Peyer's patch (tissue), 4 donors: ENCODE results near the gene SYT7. TPM values are rescaled to one million over a fixed set of nuclear protein-coding genes. Genes with fewer than 3 reads are reported as not detected.

ENCODE experiments used
- DNase-seq, 3 donors: peaks; one replicate each; pipeline ENCODE4 v3.0.0-alpha.2; 2017 to 2019
- H3K27ac ChIP-seq, 4 donors: fragments of 200-600 bp; sonication (generic); one replicate each; pipeline ENCODE4 v1.5.1; 2016 to 2019
- H3K27me3 ChIP-seq, 2 donors: fragments of 200-600 bp; sonication (generic); one replicate each; pipeline ENCODE4 v1.5.1; 2019
- H3K36me3 ChIP-seq, 3 donors: fragments of 200-600 bp; sonication (generic); one replicate each; pipeline ENCODE4 v1.5.1; 2016 to 2019
- H3K4me1 ChIP-seq, 4 donors: fragments of 200-600 bp; sonication (generic); one replicate each; pipeline ENCODE4 v1.5.1; 2016 to 2019
- H3K4me3 ChIP-seq, 4 donors: fragments of 200-600 bp; sonication (generic); 1 replicate in 3 of 4; 2 replicates in 1 of 4; pipeline ENCODE4 v1.5.1; 2016 to 2019; ENCODE audit warnings: mild to moderate bottlenecking in 1 of 4
- H3K9me3 ChIP-seq, 4 donors: fragments of 200-600 bp; sonication (generic); one replicate each; pipeline ENCODE4 v1.5.1; 2016 to 2019; ENCODE audit warnings: mild to moderate bottlenecking in 1 of 4
- POLR2A ChIP-seq, 2 donors: fragments of 450-650 bp; IDR thresholded peaks; one replicate each; pipeline ENCODE4 v1.5.1; 2017; ENCODE audit warnings: antibody characterized with exemption in 2 of 2, mild to moderate bottlenecking in 2 of 2, moderate library complexity in 2 of 2
- total RNA-seq, 4 donors: library from RNA; depleted of rRNA; stranded (reverse); fragments of >200 nt; gene quantifications; one replicate each; pipeline ENCODE4 v1.1.0, GENCODE V29; 2016
- TF ChIP-seq, protein P1 (sequence below), 6 experiments: fragments of 450-650 bp in 4 of 6; fragments of 200-600 bp in 2 of 6; sonication (generic) in 1 of 6; IDR thresholded peaks; one replicate each; pipeline ENCODE4 v1.5.1; 2017 to 2019; ENCODE audit warnings: antibody characterized with exemption in 6 of 6, mild to moderate bottlenecking in 3 of 6, moderate library complexity in 1 of 6

SYT7 gene
- total RNA-seq, 4 donors from 2014 or later = 5.8 to 18.2 (median 12.2) TPM

DNA sequence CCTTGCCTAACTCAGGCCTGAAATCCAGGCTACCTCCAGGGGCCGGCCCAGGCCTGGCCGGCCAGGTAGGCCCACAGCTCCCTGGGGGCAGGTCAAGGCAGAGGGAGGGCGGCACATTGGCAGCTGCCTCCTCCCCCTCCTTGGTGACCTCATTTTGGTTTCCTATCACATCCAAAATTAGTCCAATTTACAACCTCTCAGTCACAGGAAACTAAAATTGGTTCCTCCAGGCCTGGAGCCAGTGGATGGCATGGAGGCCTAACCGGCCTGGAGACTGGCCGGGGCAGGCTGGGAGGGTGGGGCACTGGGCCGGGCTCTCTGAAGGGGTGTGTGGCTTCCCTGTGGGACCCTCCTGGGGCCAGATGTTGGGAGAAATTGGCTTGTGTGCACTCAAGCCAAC, 36.4 kb downstream of the SYT7 start:
- H3K27me3 ChIP-seq = no peaks in the 10 kb centered on the region
- H3K36me3 ChIP-seq = no peaks in the 10 kb centered on the region
- no peaks in the 10 kb centered on the region for H3K9me3 ChIP-seq
- no peak overlapping the region for H3K4me3 ChIP-seq
- DNase-seq = no peak
- H3K27ac ChIP-seq = no peak overlapping the region
- H3K4me1 ChIP-seq = no peaks in the 10 kb centered on the region
- TF ChIP-seq, protein P1, sequence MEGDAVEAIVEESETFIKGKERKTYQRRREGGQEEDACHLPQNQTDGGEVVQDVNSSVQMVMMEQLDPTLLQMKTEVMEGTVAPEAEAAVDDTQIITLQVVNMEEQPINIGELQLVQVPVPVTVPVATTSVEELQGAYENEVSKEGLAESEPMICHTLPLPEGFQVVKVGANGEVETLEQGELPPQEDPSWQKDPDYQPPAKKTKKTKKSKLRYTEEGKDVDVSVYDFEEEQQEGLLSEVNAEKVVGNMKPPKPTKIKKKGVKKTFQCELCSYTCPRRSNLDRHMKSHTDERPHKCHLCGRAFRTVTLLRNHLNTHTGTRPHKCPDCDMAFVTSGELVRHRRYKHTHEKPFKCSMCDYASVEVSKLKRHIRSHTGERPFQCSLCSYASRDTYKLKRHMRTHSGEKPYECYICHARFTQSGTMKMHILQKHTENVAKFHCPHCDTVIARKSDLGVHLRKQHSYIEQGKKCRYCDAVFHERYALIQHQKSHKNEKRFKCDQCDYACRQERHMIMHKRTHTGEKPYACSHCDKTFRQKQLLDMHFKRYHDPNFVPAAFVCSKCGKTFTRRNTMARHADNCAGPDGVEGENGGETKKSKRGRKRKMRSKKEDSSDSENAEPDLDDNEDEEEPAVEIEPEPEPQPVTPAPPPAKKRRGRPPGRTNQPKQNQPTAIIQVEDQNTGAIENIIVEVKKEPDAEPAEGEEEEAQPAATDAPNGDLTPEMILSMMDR (IDR thresholded peaks at IDR 0.05) = no peak
- no peak for TF ChIP-seq POLR2A (IDR thresholded peaks at IDR 0.05)

DNA sequence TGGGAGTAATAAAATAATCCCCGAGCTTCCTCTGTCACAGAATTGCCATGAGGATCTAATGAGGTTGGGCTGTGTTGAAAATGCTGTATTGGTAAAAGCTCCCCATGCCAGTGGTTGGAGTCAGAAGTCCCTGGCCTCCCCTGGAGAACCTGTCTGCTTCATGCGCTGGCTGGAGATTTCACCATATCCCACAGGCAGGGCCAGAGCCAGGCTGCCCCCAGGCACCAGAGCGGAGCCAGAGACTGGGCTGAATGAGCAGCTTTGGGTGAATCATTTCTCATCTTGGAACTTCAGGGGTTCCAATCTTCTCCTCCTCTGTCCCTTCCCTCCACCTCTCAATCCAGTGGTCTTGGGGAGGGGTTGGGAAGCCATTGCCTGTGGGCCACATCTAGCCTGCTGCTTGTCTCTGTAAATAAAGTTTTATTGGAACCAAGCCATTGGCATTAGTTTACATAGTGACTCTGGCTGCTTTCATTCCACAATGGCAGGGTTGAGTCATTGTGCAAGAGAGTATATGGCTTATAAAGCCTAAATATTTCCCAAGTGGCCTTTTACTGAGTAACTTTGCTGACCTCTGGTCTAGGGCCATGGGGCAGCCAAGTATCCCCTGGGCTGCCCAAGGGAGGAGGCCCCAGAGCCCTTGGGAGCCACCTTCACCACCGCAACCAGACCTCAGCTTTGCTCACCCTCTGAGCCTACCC, 37.1 kb downstream of the SYT7 start:
- Histone ChIP-seq H3K4me1 (no peaks in the 10 kb centered on the region), H3K27ac (no peak overlapping the region), H3K36me3 (no peaks in the 10 kb centered on the region), H3K27me3 (no peaks in the 10 kb centered on the region), H3K9me3 (no peaks in the 10 kb centered on the region), H3K4me3 (no peak overlapping the region)
- DNase-seq = no peak
- TF ChIP-seq POLR2A (IDR thresholded peaks at IDR 0.05) = no peak
- TF ChIP-seq, protein P1 (IDR thresholded peaks at IDR 0.05) = no peak

DNA sequence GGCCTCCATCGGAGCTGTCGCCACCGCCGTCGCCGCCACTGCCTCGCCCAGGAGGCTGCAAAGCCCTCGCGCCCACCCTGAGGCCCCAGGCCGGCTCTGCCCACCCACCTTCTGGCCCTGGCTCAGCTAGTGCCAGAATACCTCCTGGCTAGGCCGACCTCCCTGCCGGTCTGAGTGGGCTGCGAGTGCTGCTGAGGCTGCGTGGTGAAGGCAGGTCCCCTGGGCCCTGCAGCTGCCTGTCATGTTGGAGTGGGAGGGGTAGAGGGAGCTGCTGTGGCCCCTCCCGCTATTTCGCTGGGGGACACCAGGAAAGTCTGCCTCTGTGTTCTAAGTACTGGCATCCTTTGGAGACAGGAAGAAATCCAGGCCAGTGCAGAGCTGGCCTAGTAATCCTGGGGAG, 38.2 kb downstream of the SYT7 start:
- TF ChIP-seq, protein P1 (IDR thresholded peaks at IDR 0.05) = no peak
- TF ChIP-seq POLR2A (IDR thresholded peaks at IDR 0.05) = no peak
- no peak for DNase-seq
- Histone ChIP-seq H3K27me3 (no peaks in the 10 kb centered on the region), H3K36me3 (no peaks in the 10 kb centered on the region), H3K27ac (no peak overlapping the region), H3K9me3 (no peaks in the 10 kb centered on the region), H3K4me1 (no peaks in the 10 kb centered on the region), H3K4me3 (no peak overlapping the region)

DNA sequence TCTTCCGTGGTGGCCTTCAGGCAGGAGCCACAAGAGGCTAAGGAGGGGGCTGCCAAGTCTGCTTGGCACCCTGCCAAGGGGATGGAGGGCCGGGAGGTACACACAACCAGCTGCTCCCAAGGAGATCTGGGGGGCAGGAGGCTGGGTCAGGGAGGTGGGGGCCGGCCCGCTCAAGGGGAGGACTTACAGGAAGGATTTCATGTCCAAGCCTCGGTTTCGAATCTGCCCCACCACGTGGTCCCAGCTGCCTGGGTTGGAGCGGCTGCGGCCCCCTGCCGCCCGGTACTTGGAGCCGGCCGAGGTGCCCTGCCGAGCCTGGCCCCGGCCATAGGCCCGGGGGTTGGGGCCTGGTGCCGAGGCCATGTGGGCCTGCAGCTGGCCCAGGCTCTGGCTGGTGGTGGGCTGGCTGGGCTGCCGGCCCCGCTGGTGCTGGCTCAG, 38.8 kb downstream of the SYT7 start:
- H3K36me3 ChIP-seq = no peaks in the 10 kb centered on the region
- DNase-seq = no peak
- H3K4me1 ChIP-seq = no peaks in the 10 kb centered on the region
- H3K9me3 ChIP-seq = no peaks in the 10 kb centered on the region
- no peak overlapping the region for H3K27ac ChIP-seq
- TF ChIP-seq, protein P1 (IDR thresholded peaks at IDR 0.05) = no peak
- H3K27me3 ChIP-seq = no peaks in the 10 kb centered on the region
- H3K4me3 ChIP-seq = no peak overlapping the region

DNA sequence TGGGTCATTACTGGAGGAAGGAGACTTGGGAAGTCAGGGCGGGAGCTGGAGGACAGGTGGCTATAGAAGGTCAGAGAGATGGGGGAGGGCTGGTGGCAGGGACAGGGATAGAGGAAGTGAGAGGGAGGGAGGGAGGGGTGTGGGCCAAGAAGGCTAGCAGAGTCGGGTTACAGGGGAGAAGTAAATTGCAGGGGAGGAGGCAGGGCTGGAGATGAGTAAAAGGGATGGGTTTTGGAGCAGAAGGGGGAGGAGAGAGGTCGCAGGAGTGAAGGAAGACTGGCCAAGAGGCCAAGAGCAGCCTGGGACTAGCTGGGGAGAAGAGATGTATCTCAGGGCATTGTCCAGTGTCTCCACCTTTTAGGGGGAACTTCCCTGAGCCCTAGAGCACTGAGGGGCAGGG, 39.3 kb downstream of the SYT7 start:
- TF ChIP-seq, protein P1 (IDR thresholded peaks at IDR 0.05) = no peak
- TF ChIP-seq POLR2A (IDR thresholded peaks at IDR 0.05) = no peak
- Histone ChIP-seq H3K36me3 (no peaks in the 10 kb centered on the region), H3K27me3 (no peaks in the 10 kb centered on the region), H3K27ac (no peak overlapping the region), H3K4me3 (no peak overlapping the region), H3K9me3 (no peaks in the 10 kb centered on the region), H3K4me1 (no peaks in the 10 kb centered on the region)
- no peak for DNase-seq

DNA sequence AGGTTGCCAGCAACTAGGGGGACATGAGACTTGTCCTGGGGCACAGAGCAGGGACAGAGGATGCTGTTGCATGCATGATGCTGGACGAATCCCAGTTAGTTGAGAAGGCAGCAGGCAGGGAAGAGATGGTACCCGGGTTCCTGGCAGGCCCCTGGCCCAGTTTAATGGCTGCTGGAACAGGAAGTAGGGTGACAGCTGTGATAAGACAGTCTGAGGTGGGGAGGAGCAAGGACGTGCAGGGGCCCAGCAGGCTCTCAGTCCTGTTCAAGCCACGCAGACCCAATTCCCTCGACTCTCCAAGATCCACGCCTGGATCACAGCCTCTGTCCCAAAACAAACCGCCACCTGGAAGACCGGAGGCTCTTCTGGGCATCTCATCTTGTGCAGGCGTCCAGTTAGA, 40.3 kb downstream of the SYT7 start:
- no peak overlapping the region for H3K27ac ChIP-seq
- DNase-seq = no peak
- H3K4me3 ChIP-seq = no peak overlapping the region
- no peaks in the 10 kb centered on the region for H3K36me3 ChIP-seq
- H3K4me1 ChIP-seq = no peaks in the 10 kb centered on the region
- H3K9me3 ChIP-seq = no peaks in the 10 kb centered on the region
- TF ChIP-seq, protein P1 (IDR thresholded peaks at IDR 0.05) = no peak
- no peak for TF ChIP-seq POLR2A (IDR thresholded peaks at IDR 0.05)
- no peaks in the 10 kb centered on the region for H3K27me3 ChIP-seq
